HAP-1 (cell line): ENCODE results near the gene SPSB4.
A peak's percentile ranks its signal among the peaks of the same experiment; 100 is the strongest.

Experiments
- DNase-seq, 2 experiments: peaks; one replicate each; pipeline ENCODE4 v3.0.0-alpha.2; 2016 to 2020; ENCODE audit warnings: low spot score in 2 of 2
- H3K27me3 ChIP-seq: fragments of 250-450 bp; sonication (Bioruptor Pico); 2 replicates; pipeline ENCODE4 v1.5.1; 2020; ENCODE audit warnings: low read depth, mild to moderate bottlenecking, moderate library complexity
- H3K36me3 ChIP-seq: fragments of 250-450 bp; sonication (Bioruptor Pico); replicated peaks from 2 replicates; pipeline ENCODE4 v1.5.1; 2020; ENCODE audit warnings: mild to moderate bottlenecking
- H3K4me1 ChIP-seq: fragments of 250-450 bp; sonication (Bioruptor Pico); 2 replicates; pipeline ENCODE4 v1.5.1; 2020; ENCODE audit warnings: mild to moderate bottlenecking
- H3K4me3 ChIP-seq: fragments of 250-450 bp; sonication (Bioruptor Pico); 2 replicates; pipeline ENCODE4 v1.5.1; 2020; ENCODE audit warnings: mild to moderate bottlenecking, moderate library complexity
- H3K9me3 ChIP-seq: fragments of 250-450 bp; sonication (Bioruptor Pico); 2 replicates; pipeline ENCODE4 v1.5.1; 2020; ENCODE audit warnings: mild to moderate bottlenecking, moderate library complexity
- in situ Hi-C: fragments of 300-500 bp; cut with MboI; formaldehyde crosslinking; loops from 3 replicates; pipeline ENCODE4 v1.14.3; 2020; ENCODE audit warnings: low sequenced_read_pairs, inconsistent platforms, mixed read lengths

Gene SPSB4

DNA sequence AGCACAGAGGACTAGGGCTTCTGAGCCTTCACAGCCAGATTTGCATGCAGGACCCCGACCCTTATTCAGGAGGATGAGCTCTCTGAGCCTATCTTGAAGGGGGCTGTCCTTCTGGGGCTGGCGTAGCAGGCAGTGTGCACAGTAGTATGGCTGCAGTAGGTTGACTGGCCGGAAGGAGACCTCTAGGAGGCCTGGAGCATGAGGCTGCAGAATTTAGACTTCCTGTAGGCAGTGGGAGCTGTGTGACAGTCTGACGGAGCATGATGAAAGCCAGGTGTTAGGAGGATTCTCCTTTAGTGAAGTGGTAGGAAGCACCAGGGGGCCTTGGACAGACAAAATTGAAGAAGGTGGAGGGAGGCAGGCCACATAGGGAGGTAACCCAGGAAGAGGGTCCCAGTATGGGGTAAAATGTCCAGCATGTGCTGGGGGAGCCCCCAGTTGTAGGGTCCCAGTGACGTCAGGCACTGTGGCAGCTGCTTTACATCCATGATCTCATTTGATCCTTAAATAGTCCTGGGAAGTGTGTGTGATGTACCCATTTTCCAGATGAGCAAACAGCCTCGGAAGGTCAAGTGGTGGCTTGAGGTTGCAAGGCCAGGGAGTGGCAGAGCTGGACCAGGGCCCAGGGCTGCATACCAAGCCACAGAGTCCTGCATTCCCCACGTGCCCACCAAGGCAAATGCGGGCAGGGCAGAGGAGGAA, 36.1 kb downstream of the SPSB4 start:
- Histone ChIP-seq H3K4me1 (peaks cover 55% of the 10 kb centered on the region), H3K27me3 (no peaks in the 10 kb centered on the region), H3K9me3 (no peaks in the 10 kb centered on the region), H3K4me3 (no peak overlapping the region), H3K36me3 (no peaks in the 10 kb centered on the region)
- DNase-seq, result no peak
- in situ Hi-C loops, result no loop called here

GRCh38 chr3:141087778-141088130, 36.6 kb downstream of the SPSB4 start:
- H3K4me1 ChIP-seq, result peaks cover 56% of the 10 kb centered on the region
- no peak for DNase-seq
- no peaks in the 10 kb centered on the region for H3K27me3 ChIP-seq

DNA sequence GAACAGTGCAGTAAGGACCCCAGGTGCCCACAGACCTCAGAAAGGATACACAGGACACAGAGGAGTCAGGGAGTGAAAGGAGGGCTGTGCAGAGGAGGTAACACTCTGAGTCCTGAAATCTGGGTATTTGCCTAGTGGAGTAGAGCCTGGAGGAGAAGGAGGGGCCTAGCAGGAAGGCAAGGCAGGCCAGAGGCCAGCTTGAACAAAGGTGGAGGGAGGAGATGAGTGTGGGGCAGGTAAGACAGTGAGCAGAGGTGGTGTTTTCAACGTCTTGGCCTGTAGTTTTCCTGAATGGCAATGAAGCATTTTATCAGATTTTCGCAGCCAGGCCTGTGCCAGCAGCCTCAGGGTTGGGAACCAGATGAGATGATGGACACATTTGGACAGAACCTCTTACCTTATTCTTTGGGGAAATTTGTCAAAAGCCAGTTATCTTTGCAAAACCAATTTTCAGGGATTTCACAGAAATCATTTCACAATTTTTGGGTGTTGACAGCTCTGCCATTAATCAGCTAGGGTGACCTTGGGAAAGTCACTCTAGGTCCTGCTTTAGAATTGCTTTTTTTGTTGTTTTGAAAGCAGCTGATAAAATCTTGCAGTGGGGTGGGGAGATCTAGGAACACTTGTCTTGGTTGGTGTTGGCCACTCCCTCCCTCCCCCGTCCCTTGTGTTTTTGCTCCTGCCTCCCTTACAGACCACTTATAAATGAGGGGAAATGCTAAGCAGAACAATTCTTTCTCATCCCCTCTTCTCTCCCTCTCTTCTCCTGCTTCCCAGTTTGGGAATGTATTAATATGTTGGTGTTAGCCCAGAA, 38.4 kb downstream of the SPSB4 start:
- no peaks in the 10 kb centered on the region for H3K9me3 ChIP-seq
- H3K36me3 ChIP-seq, result no peaks in the 10 kb centered on the region
- in situ Hi-C loops, result no loop called here
- H3K27me3 ChIP-seq, result no peaks in the 10 kb centered on the region
- no peak overlapping the region for H3K4me3 ChIP-seq
- peaks cover 40% of the 10 kb centered on the region for H3K4me1 ChIP-seq
- peak; percentile 46 to 63 for DNase-seq

More at GRCh38 chr3:141087778-141088130, 36.6 kb downstream of the SPSB4 start:
- Histone ChIP-seq H3K9me3 (no peaks in the 10 kb centered on the region), H3K36me3 (no peaks in the 10 kb centered on the region), H3K4me3 (no peak overlapping the region)
- in situ Hi-C loops, result no loop called here

DNA sequence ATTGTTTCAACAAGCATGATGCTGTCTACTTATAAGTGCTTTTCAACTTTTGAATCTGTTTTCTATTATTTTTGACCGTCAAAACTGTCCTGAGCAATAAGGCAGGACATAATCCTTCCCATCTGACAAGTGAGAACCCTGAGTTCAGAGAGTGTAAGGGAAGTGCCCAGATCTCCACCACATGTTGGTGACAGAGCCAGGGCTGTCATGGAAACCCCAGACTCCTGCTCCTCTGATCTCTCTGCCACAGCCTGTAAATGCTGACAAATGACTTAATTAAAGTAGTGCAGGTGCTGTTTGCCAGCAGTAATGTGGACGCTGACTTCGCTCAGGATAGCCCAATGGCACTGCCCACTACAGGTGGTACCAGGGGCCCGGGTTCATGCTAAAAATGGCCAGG, 40.3 kb downstream of the SPSB4 start:
- Histone ChIP-seq H3K27me3 (no peaks in the 10 kb centered on the region), H3K36me3 (no peaks in the 10 kb centered on the region), H3K9me3 (no peaks in the 10 kb centered on the region), H3K4me3 (no peak overlapping the region), H3K4me1 (peaks cover 47% of the 10 kb centered on the region)
- peak in 1 of 2 experiments; percentile 32 for DNase-seq
- in situ Hi-C loops, result no loop called here

GRCh38 chr3:141092663-141093062, 41.5 kb downstream of the SPSB4 start:
- H3K4me1 ChIP-seq, result peaks cover 47% of the 10 kb centered on the region
- no peak overlapping the region for H3K4me3 ChIP-seq
- no peaks in the 10 kb centered on the region for H3K36me3 ChIP-seq
- H3K27me3 ChIP-seq, result no peaks in the 10 kb centered on the region
- no peak for DNase-seq
- no peaks in the 10 kb centered on the region for H3K9me3 ChIP-seq
- in situ Hi-C loops, result no loop called here

DNA sequence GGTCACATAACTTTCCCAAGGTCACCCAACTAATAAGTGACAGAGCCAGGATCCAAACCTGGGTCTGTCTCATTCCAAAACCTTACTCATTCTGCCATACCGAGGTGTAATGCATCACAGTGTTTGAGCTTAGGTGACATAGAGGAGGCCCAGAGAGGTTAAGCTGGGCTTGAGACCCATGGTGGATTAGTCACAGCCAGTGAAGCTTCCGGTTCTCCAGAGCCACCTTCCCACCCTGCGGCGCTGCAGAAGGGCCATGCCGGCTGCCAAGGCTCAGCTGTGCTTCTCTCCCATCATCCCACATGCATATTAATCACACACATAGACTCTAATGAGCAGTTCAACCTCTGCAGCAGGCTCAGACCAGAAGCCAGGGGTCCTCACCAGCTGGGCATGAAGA, 42.2 kb downstream of the SPSB4 start:
- in situ Hi-C loops, result no loop called here
- H3K4me1 ChIP-seq, result peaks cover 47% of the 10 kb centered on the region
- H3K9me3 ChIP-seq, result no peaks in the 10 kb centered on the region
- no peaks in the 10 kb centered on the region for H3K36me3 ChIP-seq
- no peak for DNase-seq
- no peak overlapping the region for H3K4me3 ChIP-seq
- H3K27me3 ChIP-seq, result no peaks in the 10 kb centered on the region

DNA sequence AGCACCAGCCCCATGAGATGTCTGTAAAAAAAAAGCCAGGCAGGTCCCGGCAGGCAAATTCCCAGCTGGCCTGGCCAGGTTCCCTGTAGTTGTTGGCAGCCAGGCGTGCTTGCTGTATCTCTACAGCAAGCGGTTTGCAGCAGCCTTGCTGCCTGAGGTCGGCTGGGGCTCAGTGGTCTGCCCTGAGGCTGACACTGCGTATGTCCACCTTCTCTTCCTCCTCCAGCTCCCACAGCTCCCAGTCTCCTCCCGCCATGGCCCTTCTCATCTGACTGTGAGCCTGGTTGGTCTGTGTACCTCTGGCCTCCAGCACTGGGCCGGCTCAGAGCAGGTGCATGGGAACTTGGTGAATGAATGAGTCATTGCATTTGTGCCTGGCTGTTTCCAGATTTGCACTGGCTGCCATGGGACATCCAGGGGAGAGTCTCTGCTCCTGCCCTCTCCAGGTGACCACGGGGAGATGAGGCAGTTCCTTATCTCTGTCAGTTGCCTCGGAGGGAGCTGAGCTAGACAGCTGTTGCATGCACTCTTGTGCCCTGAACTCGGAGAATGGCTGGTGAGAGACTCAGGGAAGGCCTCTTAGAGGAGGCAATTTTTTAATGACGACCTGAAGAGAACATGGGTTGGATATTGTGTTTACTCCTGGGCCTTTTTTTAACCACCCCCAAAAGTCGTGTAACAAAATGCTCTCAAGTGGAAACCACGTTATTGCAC, 43.0 kb downstream of the SPSB4 start:
- in situ Hi-C loops, result no loop called here
- H3K9me3 ChIP-seq, result no peaks in the 10 kb centered on the region
- no peak for DNase-seq
- H3K4me3 ChIP-seq, result no peak overlapping the region
- H3K4me1 ChIP-seq, result peaks cover 46% of the 10 kb centered on the region
- no peaks in the 10 kb centered on the region for H3K27me3 ChIP-seq
- H3K36me3 ChIP-seq, result no peaks in the 10 kb centered on the region

- Histone ChIP-seq H3K36me3 (no peaks in the 10 kb centered on the region), H3K4me3 (peak overlapping the region; percentile 3; the same call in 1 of the 2 replicates), H3K27me3 (no peaks in the 10 kb centered on the region), H3K9me3 (no peaks in the 10 kb centered on the region), H3K4me1 (peaks cover 38% of the 10 kb centered on the region)
- DNase-seq, result peak; percentile 80 to 84
- in situ Hi-C loops, result no loop called here
These were observed 43.8 kb downstream of the SPSB4 start for GRCh38 chr3:141094790-141095545.

- H3K4me3 ChIP-seq, result no peak overlapping the region
- H3K4me1 ChIP-seq, result peaks cover 33% of the 10 kb centered on the region
- no peaks in the 10 kb centered on the region for H3K9me3 ChIP-seq
- no peaks in the 10 kb centered on the region for H3K36me3 ChIP-seq
- in situ Hi-C loops, result no loop called here
- no peak for DNase-seq
- H3K27me3 ChIP-seq, result no peaks in the 10 kb centered on the region
These were observed 44.4 kb downstream of the SPSB4 start for GRCh38 chr3:141095546-141095937.

DNA sequence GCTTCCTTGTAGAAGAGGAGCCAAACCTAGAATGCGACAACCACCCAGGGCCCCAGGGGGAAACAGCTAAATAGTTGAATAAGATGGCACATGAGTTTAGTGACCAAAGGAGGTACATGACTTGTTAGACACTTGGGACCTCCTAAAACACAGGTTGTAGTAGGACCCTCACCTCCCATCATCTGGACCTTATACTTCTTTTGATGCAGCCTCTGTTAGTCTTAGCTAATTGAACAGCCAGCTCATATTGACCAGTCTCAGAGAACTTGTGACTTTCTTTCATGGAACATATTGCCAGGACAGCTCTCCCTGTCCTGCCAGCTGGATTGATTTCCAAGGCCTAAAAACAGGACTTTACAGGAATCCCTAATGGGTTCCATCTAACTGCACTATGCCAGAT, 45.0 kb downstream of the SPSB4 start:
- no peak overlapping the region for H3K4me3 ChIP-seq
- DNase-seq, result no peak
- H3K36me3 ChIP-seq, result no peaks in the 10 kb centered on the region
- no peaks in the 10 kb centered on the region for H3K9me3 ChIP-seq
- H3K4me1 ChIP-seq, result peaks cover 27% of the 10 kb centered on the region
- in situ Hi-C loops, result no loop called here
- no peaks in the 10 kb centered on the region for H3K27me3 ChIP-seq

GRCh38 chr3:141096981-141097380, 45.8 kb downstream of the SPSB4 start:
- no peaks in the 10 kb centered on the region for H3K27me3 ChIP-seq
- H3K4me3 ChIP-seq, result no peak overlapping the region
- in situ Hi-C loops, result no loop called here
- H3K9me3 ChIP-seq, result no peaks in the 10 kb centered on the region
- H3K36me3 ChIP-seq, result no peaks in the 10 kb centered on the region
- no peak for DNase-seq
- H3K4me1 ChIP-seq, result peaks cover 19% of the 10 kb centered on the region

DNA sequence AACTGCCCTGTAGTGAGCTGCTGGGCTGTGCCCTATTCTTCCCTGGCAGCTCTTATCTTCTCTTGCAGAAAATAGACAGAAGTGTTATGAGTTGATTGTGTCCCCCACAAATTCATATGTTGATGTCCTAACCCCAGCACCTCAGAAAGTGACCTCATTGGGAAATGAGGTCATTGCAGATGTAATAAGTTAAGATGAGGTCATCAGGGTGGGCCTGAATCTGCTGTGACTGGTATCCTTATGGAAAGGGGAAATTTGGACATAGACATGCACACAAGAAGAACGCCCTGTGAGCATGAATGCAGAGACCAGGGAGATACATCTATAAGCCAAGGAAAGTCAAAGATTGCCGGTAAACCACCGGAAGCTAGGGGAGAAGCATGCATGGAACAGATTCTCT, 49.0 kb downstream of the SPSB4 start:
- Histone ChIP-seq H3K36me3 (no peaks in the 10 kb centered on the region), H3K4me3 (no peak overlapping the region), H3K27me3 (no peaks in the 10 kb centered on the region), H3K4me1 (peaks cover 8% of the 10 kb centered on the region), H3K9me3 (no peaks in the 10 kb centered on the region)
- DNase-seq, result no peak
- in situ Hi-C loops, result loop anchor here (25.0 kb wide), 1 partner anchor 88 kb away; no protein-coding TSS in a partner anchor

- Histone ChIP-seq H3K36me3 (no peaks in the 10 kb centered on the region), H3K4me3 (no peak overlapping the region), H3K4me1 (peaks cover 2% of the 10 kb centered on the region), H3K27me3 (no peaks in the 10 kb centered on the region), H3K9me3 (no peaks in the 10 kb centered on the region)
- in situ Hi-C loops, result loop anchor here (25.0 kb wide), 1 partner anchor 88 kb away; no protein-coding TSS in a partner anchor
- DNase-seq, result no peak
These were observed 49.6 kb downstream of the SPSB4 start for GRCh38 chr3:141100531-141101320.
